Psoas muscle (tissue), 8 donors: ENCODE measurements around the gene RALGAPA2. TPM values are rescaled to one million over a fixed set of nuclear protein-coding genes. Genes with fewer than 3 reads are reported as not detected.
A peak's percentile ranks its signal among the peaks of the same experiment; 100 is the strongest.

Experiments
- ATAC-seq, 4 donors: fragments of 200-7000 bp; cut with Tn5 transposase; one replicate each; pipeline ENCODE4 v1.9.1; 2020; ENCODE audit warnings: moderate library complexity in 3 of 4, mild to moderate bottlenecking in 2 of 4
- DNase-seq, 2 donors: peaks; one replicate each; pipeline ENCODE4 v3.0.0-alpha.2; 2020
- H3K27ac ChIP-seq: fragments of 200-600 bp; one replicate; pipeline ENCODE4 v1.8.0; 2022
- H3K27me3 ChIP-seq, 3 donors: fragments of 200-600 bp in 1 of 3; one replicate each; pipeline versions ENCODE4 v1.6.1 to v1.8.0; 2013 to 2022; ENCODE audit warnings: low read length in 2 of 3, mild to moderate bottlenecking in 2 of 3, moderate library complexity in 1 of 3; ENCODE audit not compliant: insufficient read depth in 3 of 3
- H3K36me3 ChIP-seq, 2 donors: fragments of 200-600 bp in 1 of 2; one replicate each; pipeline versions ENCODE4 v1.6.1 to v1.8.0; 2013 to 2022; ENCODE audit warnings: low read depth in 1 of 2, mild to moderate bottlenecking in 1 of 2, moderate library complexity in 1 of 2; ENCODE audit not compliant: insufficient read depth in 1 of 2
- H3K4me1 ChIP-seq: fragments of 200-600 bp; one replicate; pipeline ENCODE4 v1.8.0; 2022
- H3K4me3 ChIP-seq: fragments of 200-600 bp; one replicate; pipeline ENCODE4 v1.8.0; 2022; ENCODE audit warnings: mild to moderate bottlenecking
- H3K9me3 ChIP-seq: fragments of 200-600 bp; one replicate; pipeline ENCODE4 v1.8.0; 2022
- CTCF ChIP-seq: fragments of 200-600 bp; IDR thresholded peaks from one replicate; pipeline ENCODE4 v1.8.0; 2022; ENCODE audit warnings: antibody characterized with exemption
- WGBS, 3 donors: extraction: QIAGEN DNeasy Blood & Tissue Kit; methylation state at CpG; one replicate each; pipeline versions ENCODE4 v1.1.6 to v1.1.7; 2013; 5-methylcytosine and 5-hydroxymethylcytosine counted together
- intact Hi-C, 2 donors: fragments of 100-400 bp; cut with DNase I; formaldehyde crosslinking; loops; one replicate each; pipeline versions ENCODE4 v1.11.0 to v1.14.2; 2022
- polyA plus RNA-seq, 3 donors: library from polyadenylated mRNA; stranded (reverse); fragments of 200-250 nt; gene quantifications; one replicate each; pipeline ENCODE4 v1.2.3, GENCODE V29; 2013
- total RNA-seq, 4 donors: library from RNA; stranded (reverse); fragmentation: NEBNext Ultra II Directional in 2 of 4; extraction: Animal tissue kit (Norgen Biotek cat#: 25700) in 2 of 4; gene quantifications; one replicate each; pipeline versions ENCODE4 v1.2.1 to v1.2.4, GENCODE V29; 2021 to 2023
- donor health status: healthy with polysubstance abuse.
- donor health status: DM: no; HTN: no; CAD: no; lungs with moderate emphysema.
- donor health status: Bipolar disorder and iron deficiency.
- donor health status: healthy.
- donor health status: DM: yes; HTN: yes; CAD: no.
- donor health status: DM: no; HTN: no; CAD: no.
- donor health status: DM: no; HTN: no; CAD: no.
- donor health status: DM: yes; HTN: yes; CAD: no.

The RALGAPA2 gene
- total and polyA plus RNA-seq, 7 donors, result 12.2 to 75.5 (median 51.1) TPM

- intact Hi-C loops, result loop anchor here in 1 of 2 donors (5.0 kb wide), 1 partner anchor 35 kb away; no protein-coding TSS in a partner anchor
- Histone ChIP-seq H3K27me3 (no peaks in the 10 kb centered on the region), H3K27ac (peak overlapping the region; percentile 13), H3K4me1 (peaks cover 91% of the 10 kb centered on the region), H3K4me3 (no peak overlapping the region), H3K36me3 (no peaks in the 10 kb centered on the region), H3K9me3 (no peaks in the 10 kb centered on the region)
- no peak for TF ChIP-seq CTCF
- ATAC-seq (no peak), DNase-seq (no peak)
- 27 to 32% (median 27%) methylated on average over 1 of the region's 1 CpG for WGBS, 3 donors
These were observed 19.9 kb downstream of the RALGAPA2 start for GRCh38 chr20:20692587-20692986.

- Histone ChIP-seq H3K27ac (no peak overlapping the region), H3K36me3 (no peaks in the 10 kb centered on the region), H3K4me1 (peaks cover 91% of the 10 kb centered on the region), H3K9me3 (no peaks in the 10 kb centered on the region), H3K27me3 (no peaks in the 10 kb centered on the region), H3K4me3 (no peak overlapping the region)
- no peak for TF ChIP-seq CTCF
- 87 to 95% (median 89%) methylated on average over 4 of the region's 4 CpGs for WGBS, 3 donors
- ATAC-seq, result no peak
- intact Hi-C loops, result loop anchor here in 1 of 2 donors (5.0 kb wide), 1 partner anchor 34 kb away; no protein-coding TSS in a partner anchor
- DNase-seq, result no peak
These were observed 20.8 kb downstream of the RALGAPA2 start for GRCh38 chr20:20691477-20692235.

- Histone ChIP-seq H3K27me3 (no peaks in the 10 kb centered on the region), H3K4me3 (no peak overlapping the region), H3K27ac (peak overlapping the region; percentile 30), H3K4me1 (peaks cover 91% of the 10 kb centered on the region), H3K9me3 (no peaks in the 10 kb centered on the region), H3K36me3 (no peaks in the 10 kb centered on the region)
- no peak for TF ChIP-seq CTCF
- no peak for DNase-seq
- WGBS, 3 donors, result 75 to 85% (median 81%) methylated on average over 8 of the region's 8 CpGs
- peak; percentile 40 to 63 (median 56) for ATAC-seq
- intact Hi-C loops, result loop anchor here in 1 of 2 donors (5.0 kb wide), 1 partner anchor 34 kb away; no protein-coding TSS in a partner anchor
These were observed 21.6 kb downstream of the RALGAPA2 start for GRCh38 chr20:20690676-20691476.

DNA sequence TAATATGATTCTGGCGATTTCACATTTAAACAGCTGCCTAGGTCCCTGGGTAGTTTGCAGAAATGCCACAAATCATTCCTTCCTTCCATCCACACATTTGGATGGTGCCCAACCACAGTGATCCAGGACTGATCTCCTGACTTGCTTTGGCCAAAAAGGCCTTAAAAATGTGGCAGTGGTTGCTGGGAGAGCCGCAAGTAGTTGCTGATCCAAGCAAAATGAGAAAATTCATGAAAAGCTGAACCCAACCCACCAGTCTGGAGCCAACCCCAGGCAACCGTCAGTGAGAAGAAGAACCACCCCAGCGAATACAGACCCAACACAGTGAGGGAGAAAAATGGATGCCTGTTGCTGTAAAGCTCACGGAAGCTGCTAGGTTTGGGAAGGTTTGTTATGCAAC, 25.1 kb downstream of the RALGAPA2 start:
- Histone ChIP-seq H3K36me3 (no peaks in the 10 kb centered on the region), H3K27me3 (no peaks in the 10 kb centered on the region), H3K27ac (no peak overlapping the region), H3K9me3 (no peaks in the 10 kb centered on the region), H3K4me3 (no peak overlapping the region), H3K4me1 (peaks cover 95% of the 10 kb centered on the region)
- no peak for TF ChIP-seq CTCF
- intact Hi-C loops, result no loop called here
- WGBS, 3 donors, result 66 to 79% (median 71%) methylated on average over 5 of the region's 5 CpGs
- DNase-seq, result no peak
- ATAC-seq, result no peak
